HG03097 (cell line): Measurements from ENCODE around the gene MEAK7.

ENCODE experiments used
- ATAC-seq: cut with Tn5 transposase; IDR thresholded peaks from one replicate; pipeline ENCODE4 v1.9.1; 2021; ENCODE audit not compliant: unreplicated experiment, low FRiP score

Gene MEAK7

DNA sequence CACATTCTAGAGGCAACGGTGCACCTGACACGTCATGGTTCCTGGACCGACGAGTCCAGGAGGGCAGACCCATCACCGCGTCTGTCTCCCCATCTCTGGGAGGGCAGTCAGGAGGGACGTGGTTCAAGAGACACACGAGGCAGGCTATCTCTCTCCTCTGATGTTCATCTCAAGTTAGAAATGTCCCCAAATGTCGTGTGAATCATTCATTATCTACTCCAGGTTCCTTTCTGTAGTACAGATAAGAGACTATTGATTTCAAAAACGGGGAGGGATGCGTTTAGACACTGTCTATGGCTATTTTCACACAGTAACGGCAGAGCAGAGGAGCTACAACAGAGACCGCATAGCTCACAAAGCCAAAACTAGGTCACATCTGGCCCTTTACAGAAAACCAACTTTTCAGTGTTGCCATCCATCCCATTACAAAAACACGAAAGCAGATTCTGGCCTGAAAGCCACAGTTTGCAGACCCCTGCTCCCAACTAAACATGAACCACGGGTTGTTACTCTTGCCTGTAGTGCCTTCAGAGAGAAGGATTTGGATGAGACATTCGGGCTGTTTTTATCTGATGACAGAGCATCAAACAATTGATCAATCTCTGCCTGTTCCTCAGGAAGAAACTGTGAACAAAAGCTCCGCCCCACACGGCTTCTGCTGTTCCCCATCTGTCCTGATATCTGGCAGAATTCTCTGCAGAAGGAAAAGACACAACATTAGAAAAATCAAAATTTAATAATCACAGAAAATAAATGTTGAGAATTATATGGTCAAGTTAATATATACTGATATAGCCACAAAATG is 6.8 kb downstream of the MEAK7 start:
- ATAC-seq, result no peak

DNA sequence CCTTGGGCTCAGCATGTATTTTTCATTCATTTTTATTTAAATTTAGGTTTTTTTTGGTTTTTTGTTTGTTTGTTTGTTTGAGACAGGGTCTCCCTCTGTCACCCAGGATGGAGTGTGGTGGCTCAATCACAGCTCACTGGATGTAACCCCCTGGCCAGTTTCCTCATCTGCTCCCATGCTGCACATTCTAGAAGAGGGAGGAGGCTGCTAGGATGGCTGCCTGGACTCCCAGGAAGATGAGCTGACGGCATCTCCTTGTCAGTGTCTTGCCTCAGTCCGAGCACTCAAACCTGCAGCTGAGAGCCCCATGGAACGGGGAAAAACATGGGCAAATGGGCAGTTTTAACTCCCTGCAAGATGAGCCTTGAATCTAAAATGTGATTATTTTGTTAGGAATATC is 7.5 kb downstream of the MEAK7 start:
- ATAC-seq, result no peak

DNA sequence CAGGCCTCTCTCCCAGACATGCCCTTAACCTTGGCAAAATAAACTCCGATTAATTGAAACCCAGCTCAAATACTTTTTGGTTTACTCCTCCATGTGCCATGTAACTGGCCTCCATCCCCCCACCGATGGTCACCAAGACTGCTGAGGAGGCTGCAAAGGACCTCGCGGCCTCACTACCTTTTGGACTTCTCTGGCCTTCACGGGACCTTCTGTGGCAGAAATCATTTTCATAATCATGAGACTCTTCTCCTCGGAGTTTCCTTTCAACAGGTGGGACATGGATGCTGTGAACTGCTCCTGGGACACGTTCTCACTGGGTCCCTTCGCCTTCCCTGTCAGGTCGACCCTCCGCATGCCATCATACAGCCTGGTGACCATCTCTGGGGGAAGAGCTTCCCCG is 9.0 kb downstream of the MEAK7 start:
- ATAC-seq, result no peak

DNA sequence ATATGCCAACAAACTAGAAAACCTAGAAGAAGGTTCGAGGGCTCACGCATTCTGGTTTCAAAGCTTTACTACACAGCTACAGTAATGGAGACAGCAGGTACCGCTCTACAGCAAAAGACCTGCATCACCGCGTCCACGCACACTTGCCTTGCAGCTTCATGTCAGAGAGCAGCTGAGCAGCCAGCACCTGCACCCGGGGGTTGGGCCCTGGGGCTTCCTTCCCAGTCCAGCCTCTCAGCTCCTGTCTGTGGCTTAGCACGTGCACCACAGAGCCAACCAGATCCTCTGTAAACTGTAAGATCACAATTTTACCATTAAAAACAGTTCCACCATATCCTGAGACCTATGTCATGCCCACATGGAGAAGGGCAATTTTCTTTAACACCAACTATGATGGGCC is 15.3 kb downstream of the MEAK7 start:
- ATAC-seq, result no peak

DNA sequence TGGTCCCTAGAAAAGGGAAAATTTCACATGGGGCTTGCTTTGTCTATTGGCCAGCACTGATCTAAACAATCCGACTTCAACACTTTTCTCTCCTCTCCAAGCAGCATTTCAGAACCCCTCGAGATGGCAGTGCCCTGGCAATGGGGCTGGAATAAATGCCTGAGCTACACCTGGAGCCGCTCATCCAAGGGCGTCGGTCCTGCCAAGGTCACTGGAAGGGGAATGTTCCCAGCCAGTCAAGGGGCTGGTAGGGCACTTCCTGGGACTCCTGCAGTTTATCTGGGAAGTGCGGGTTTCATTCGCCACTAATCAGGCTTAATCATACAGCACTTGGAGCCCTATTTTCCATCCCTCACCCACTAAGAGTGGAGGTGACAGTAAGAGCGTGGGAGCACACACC is 17.1 kb downstream of the MEAK7 start:
- no peak for ATAC-seq

DNA sequence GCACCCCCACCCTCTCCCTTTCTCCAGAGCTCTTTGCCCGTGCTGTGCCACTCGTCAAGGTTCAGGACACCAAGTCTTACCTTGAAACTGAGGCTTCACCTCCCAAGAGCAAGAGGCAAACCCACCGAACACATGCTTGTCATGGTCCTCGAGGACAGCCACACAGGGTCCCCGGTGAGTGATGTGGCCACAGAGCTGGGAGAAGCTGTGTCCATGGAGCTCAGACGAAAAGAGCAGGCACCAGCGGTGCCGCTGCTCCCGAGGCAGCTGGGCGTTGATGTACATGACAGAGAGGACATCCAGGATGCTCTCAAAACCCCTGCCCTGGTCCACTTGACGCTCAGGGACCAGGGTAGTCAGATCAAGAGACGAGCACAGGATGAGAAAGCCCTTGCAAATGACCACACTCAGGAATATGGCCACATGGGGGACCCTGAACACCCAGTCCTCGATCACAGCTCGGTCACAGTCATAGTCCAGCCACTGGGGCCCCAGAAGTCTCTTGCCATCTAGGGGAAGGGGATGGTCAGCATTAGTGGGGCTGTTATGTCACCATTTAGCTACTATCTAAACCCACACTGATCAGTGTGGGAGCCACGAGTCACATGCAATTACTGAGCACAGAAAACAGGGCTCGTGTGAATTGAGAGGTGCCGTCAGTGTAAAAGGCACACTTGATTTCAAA is 17.8 kb downstream of the MEAK7 start:
- ATAC-seq, result no peak

DNA sequence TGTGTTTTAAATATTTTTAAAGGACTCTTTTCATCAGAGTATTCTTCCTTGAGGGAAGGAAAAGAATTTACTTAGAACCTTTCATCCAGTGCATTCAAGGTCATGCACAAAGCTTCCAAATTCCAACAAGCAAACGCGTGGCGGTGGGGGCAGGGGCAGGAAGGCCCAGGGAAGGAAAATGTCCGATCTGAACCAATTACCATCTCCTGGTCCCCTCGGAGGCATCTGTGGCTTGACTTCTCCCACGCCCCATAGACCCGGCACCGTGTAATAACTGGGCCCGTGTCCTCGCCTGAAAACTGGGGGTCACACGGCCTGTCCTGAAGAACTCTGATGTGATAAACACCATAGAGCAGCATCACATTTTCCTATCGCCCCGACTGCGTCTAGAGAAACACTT is 18.3 kb downstream of the MEAK7 start:
- ATAC-seq, result no peak

DNA sequence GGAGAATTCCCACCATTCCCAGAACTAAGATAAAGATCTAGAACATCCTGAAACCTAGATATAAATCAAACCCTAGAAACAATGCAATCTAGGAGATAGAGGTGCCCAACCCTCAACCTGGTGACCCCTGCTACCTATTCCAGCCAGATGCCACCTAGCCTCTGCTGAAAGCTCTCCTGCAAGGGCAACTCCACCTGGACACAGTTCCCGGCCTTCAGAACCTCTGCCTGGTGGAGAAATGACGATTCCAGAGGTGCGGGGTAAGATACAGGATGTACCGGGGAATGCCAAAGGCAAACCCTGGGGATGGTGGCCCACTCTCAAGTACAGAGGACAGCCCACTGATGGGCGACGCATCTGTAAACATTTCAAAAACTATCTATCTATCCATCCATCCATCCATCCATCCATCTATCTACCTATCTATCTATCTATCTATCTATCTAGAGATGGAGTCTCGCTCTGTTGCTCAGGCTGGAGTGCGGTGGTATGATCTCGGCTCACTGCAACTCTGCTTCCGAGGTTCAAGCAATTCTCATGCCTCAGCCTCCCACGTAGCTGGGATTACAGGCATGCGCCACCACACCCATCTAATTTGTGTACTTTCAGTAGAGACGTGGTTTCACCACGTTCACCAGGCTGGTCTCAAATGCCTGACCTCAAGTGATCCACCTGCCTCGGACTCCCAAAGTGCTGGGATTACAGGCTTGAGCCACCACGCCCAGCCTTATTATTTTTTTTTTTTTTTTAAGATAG is 19.0 kb downstream of the MEAK7 start:
- no peak for ATAC-seq

DNA sequence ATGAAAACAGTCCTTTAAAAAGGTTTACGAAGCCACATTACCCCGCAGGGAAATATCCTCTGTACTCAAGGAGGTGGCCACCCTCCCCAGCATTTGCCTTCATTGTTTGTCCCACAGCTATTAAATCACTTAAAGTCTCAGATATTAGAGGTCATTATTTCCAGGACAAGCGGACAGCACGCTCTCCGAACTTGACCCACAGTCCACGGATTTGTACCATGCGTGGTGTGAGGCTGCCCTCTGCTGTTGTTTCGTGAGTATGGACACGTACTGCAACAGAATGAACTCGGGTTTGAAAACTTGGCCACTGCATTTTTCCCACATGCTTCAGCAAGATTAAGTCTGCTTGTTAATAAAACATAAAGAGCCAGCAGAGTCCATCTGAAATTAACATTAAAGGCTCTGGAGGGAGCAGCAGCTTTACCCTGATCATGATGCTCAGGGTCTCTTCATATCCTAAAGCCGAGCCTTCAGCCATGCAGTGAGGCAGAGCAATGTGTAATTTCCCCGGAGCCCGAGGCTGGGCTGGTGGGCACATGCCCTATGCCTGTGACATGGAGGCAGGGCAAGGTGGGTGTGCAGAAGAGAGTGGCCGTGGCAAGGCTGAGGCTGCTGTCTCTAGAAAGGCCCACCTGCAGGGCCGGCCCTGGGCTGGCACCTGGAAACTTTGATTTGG is 19.7 kb downstream of the MEAK7 start:
- no peak for ATAC-seq

DNA sequence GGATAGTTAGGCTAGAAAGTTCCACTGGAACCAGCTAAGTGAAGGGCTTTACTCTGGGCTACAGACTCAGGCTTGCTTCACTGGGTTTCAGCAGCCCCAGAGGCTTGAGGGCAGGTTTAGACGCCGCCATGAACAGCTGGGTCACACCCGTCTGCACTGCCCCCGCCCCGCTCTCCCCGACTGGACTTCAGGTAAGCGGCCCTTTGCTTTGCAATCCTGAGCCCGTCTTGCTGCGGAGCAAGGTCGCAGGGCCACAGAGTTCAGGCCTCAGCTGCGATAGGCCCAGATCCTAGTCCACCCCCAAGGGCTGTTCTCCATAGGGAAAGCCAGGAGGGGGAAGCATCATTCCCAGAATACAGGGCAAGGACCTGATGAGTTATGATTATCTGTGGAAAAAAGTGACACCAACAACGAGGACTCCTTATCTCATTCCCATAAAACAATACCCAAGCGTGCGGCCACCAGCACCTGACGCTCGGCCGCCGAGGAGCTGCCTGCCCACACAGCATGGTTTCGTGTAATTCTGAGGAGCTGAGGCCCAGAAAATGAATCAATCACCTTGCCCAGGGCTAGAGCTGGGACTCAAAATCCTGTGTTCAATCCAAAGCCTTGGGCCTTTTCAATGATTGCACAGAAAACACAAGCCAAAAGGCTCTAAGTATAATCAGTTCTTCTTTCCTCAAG is 20.4 kb downstream of the MEAK7 start:
- ATAC-seq, result no peak

DNA sequence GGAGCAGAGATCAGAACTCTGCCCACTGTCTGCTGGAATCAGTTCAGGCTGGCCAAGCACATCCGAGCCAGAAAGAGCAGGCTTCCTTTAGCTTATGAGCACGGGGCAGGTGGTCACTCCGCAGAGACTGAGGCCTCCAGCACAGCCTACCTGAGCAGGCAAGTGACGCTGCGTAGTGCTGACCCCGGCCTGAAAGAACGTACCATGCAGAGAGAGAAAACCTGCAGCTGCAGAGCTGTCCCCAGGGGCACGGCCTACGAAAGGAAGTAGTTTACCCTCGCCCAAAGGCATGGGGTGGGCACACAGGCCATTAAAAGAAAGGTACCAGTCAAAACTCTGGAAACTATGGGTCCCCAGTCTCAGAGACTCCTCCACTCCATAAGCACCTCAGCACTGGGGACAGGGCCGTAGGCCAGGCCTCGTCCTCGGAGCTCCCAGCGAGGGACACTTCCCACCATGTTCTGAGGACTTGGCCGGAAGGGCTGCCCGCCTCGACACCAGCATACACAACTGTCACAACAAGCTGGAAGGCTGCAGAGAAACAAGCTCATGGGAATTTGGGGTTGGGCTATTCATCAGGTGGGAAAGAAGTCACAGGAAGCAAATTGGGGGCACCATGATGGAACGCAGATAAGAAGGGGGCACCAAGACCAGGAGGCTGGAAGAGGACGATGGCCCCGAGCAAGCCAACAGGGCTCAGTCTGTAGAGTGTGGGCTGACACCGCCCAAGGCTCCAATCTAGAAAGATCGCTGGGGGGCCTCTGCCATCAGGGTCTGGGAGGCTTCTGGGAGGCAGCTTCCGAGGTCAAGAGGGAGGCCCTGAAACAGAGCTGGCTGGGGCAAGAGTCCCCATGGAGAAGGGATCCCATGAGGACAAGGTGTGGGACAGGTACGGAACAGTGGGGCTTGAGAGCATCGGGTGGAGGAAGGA is 21.2 kb downstream of the MEAK7 start:
- no peak for ATAC-seq

DNA sequence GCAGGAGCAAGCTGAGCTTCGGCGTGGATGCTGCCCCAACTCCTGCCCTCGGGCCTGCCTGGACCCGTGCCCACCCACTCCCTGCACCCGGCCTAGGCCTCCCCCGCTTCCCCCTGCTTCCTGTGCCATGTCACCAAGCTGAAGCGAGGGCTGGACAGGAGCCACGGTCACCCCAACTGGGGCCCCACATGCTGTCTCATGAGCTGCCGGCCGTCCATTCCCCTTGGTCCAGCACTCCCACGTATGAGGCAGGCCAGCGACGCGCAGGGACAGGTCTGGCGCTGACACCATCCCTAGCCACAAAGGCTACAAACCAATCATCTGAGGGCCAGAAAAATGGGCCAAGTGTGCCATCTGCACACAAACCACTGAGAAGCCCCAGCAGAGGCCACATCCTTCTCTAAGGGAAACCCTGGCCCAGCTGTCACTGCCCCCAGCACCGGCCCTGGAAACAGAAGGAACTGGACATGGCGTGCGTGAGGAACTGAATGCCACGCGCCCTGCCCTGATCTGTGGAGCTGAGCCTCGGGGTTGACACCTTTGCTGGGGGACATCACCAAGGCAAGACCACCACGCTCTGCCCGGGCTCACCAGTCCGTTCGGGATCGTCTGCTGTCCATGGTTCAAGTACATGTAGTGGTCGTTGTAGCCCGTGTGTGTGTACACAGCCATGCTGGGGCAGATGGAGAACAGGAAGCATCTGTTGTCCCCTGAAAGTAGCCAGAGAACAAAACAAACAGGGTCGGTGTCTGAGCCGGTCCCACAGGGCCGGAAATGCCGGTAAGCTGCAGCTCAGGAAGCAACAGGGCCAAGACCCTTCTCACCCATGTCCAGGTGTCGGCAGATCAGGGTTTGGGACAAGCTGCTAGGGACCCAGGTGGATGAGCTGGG is 22.2 kb downstream of the MEAK7 start:
- no peak for ATAC-seq

DNA sequence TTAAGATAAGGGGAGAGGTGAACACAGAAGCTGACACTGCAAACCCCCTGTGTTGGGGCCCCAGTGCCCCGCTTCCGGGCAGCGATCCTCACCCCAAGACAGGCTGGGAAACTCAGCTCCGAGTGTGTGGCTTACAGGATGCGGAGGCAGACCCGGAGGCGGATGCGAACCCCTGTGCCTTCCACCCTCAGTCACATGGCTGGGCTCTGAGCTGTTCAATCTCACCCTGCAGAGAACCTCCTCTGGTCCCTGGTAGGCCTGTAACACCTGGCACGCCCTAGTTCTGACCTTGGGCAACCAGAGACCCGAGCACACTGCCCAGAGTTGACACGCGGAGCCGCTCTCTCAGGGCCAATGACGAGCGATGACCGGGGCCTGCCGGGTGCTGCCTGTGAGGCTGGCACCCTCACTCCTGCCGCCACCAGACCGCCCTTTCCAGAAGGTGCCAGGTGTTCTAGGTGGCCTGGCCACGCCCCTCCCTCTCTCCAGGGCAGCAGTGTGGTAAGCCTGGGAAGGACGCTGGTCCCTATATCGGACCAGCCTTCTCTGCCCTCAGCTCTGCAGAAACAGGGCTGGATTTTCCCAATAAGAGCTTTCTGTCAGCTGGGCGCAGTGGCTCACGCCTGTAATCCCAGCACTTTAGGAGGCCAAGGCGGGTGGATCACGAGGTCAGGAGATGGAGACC is 23.3 kb downstream of the MEAK7 start:
- ATAC-seq, result no peak

DNA sequence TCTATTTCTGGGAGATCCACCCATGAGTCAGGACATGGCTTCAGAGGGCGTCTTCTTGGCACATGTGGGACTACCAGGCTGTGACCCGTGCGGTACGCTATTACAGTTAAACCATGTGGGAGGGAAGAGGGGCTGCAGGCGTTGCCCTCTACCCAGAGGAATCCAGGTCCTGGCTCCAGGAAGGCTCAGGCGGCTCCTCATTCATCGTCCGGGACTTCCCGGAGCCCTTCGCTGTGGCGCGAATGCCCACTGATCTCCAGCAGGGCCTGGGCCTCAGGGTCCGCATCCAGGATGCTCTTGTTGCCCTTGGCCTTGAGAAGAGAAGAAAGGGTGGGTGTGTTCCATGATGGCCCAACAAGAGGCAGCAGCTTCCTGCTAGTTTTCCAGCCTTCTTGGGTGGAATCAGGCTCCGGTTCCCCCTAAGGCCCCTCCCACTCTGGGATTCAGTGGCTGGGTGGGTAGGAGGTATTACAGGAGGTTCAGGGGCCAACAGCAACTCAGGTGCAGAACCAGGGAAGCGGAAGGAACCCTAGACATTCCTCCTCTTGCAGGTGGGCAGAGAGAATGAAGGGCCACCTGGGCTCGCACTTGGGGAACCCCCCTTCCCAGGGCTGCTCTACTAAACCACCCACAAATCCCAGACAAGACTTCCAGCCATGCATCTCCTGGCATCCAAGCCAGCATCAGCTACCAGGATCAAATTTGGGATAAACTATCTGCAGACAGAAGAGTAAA is 24.6 kb downstream of the MEAK7 start:
- no peak for ATAC-seq

DNA sequence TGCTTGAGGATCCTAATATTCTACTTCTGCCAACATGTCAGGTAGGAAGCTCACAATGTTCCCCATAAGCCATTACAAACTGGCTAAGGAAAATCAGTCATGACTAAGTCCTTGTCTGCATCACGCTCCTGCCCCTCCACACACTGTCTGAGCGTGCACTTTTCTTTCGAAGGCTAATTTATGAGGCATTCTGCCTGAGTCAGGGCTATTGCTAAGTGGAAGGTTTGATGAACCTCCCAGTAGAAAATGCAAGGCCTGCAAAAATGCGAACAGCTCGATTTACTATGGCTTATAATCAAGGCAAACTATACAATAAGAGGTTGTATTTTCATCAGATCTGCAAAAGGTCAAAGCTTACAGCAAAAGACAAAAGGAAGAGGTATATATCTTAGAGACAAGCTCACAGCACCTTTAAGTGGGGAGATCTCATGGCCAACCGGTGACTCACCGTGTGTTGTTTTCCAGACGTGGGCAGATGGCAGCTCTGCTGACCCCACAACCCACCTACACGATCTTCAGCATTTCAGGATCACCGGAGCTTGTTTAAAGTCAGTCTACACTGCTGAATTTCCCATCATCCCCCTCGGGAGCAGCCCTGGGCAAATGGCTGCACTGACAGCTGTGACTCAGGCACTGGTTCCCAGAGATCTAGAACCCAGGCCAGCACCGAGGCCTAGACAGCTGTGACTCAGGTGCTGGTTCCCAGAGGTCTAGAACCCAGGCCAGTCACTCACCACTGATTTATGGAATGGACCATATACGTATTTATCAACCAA is 26.1 kb downstream of the MEAK7 start:
- no peak for ATAC-seq

DNA sequence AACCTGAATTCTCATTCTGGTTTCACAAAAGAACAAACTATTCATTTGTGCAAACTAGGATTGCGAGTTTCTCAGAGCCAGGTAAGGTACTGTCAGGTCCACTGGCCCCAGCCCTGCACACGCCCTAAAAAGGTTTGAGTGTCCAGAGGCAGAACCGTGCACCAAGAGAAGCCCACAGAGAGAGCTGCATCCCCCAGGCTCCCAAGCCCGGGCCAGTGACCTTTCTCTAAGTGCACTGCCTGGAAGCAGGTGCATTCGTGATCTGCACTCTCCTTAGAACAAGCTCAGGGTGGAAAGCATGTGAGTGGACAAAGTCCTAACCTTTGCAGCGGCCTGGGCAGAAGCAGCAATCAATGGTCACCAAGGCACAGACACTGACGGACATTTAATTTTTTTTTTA is 26.8 kb downstream of the MEAK7 start:
- no peak for ATAC-seq
